RWPE1 (cell line): ENCODE measurements around the gene COPS4.
A peak's percentile ranks its signal among the peaks of the same experiment; 100 is the strongest.

ENCODE experiments used
- CTCF ChIA-PET: fragments of 350-600 bp; sonication (Branson Sonifier 250); formaldehyde crosslinking; extraction: SDS; loops from one replicate; lab custom pipeline; 2021; lab: Yijun Ruan, JAX
- POLR2A ChIA-PET: fragments of 400-600 bp; formaldehyde crosslinking; extraction: SDS; loops from one replicate; lab custom pipeline; 2020; ENCODE audit warnings: antibody characterized with exemption; ENCODE audit not compliant: low non-redundant PET; lab: Yijun Ruan, JAX
- DNase-seq: peaks from one replicate; pipeline ENCODE4 v3.0.0; 2012; ENCODE audit warnings: low spot score
- H3K27ac ChIP-seq: fragments of 450-650 bp; 2 replicates; pipeline ENCODE4 v1.5.1; 2017
- CTCF ChIP-seq: fragments of 450-650 bp; conservative IDR thresholded peaks from 2 replicates; pipeline ENCODE4 v1.5.1; 2017; ENCODE audit warnings: low read depth, mild to moderate bottlenecking

Gene COPS4

GRCh38 chr4:83012200-83012686, 22.7 kb upstream of the COPS4 start:
- peak; percentile 17 for DNase-seq
- CTCF ChIA-PET, result interaction anchor here (0.6 to 0.7 kb wide), 3 partner anchors 116 to 1027 kb away, joined by 3 to 8 read pairs (median 3); no protein-coding TSS in a partner anchor
- POLR2A ChIA-PET, result interaction anchor here (1.0 to 1.1 kb wide), 2 partner anchors 23 kb away, joined by 3 to 9 read pairs; partner anchors contain the start of gene COPS4
- TF ChIP-seq CTCF, result no peak
- H3K27ac ChIP-seq, result peak overlapping the region; percentile 89

GRCh38 chr4:83012687-83013419, 22.1 kb upstream of the COPS4 start:
- peak; percentile 32; the same call in 1 of the 2 replicates for TF ChIP-seq CTCF
- ChIA-PET CTCF (interaction anchor here (0.6 to 0.9 kb wide), 3 partner anchors 23 to 142 kb away, joined by 3 to 4 read pairs (median 3); no protein-coding TSS in a partner anchor), POLR2A (interaction anchor here (0.5 to 1.0 kb wide), 3 partner anchors 21 to 112 kb away, joined by 3 to 9 read pairs (median 6); partner anchors contain the start of genes COPS4 and THAP9)
- peak overlapping the region; percentile 89 for H3K27ac ChIP-seq
- DNase-seq, result peak; percentile 96

- DNase-seq, result peak; percentile 13
- peak overlapping the region; percentile 89 for H3K27ac ChIP-seq
- CTCF ChIA-PET, result interaction anchor here (0.6 to 0.9 kb wide), 4 partner anchors 24 to 142 kb away, joined by 3 to 6 read pairs (median 4); no protein-coding TSS in a partner anchor
- TF ChIP-seq CTCF, result no peak
- POLR2A ChIA-PET, result interaction anchor here (0.7 to 1.0 kb wide), 2 partner anchors 22 to 113 kb away, joined by 3 to 9 read pairs; partner anchors contain the start of genes COPS4 and THAP9
Observed at GRCh38 chr4:83013420-83013867, 21.5 kb upstream of the COPS4 start.

GRCh38 chr4:83013902-83014301, 21.1 kb upstream of the COPS4 start:
- H3K27ac ChIP-seq, result no peak overlapping the region

GRCh38 chr4:83019794-83020494, 15.0 kb upstream of the COPS4 start:
- no peak for DNase-seq
- ChIA-PET CTCF (no interaction called here), POLR2A (no interaction called here)
- TF ChIP-seq CTCF, result no peak
- no peak overlapping the region for H3K27ac ChIP-seq

More at GRCh38 chr4:83013902-83014301, 21.1 kb upstream of the COPS4 start:
- no peak for DNase-seq
- CTCF ChIA-PET, result interaction anchor here (0.7 to 1.3 kb wide), 3 partner anchors 14 to 99 kb away, joined by 3 to 6 read pairs (median 5); no protein-coding TSS in a partner anchor
- POLR2A ChIA-PET, result no interaction called here
- no peak for TF ChIP-seq CTCF
